Neuronal stem cell (in vitro differentiated cells): ENCODE measurements around the gene PCBP3.

Experiments used
- DNase-seq: peaks from one replicate; pipeline ENCODE4 v3.0.0-alpha.2; 2013; ENCODE audit warnings: low spot score
- H2AFZ ChIP-seq: one replicate; pipeline ENCODE4 v1.6.1; 2013; ENCODE audit warnings: mild to moderate bottlenecking, low read length, inconsistent platforms
- H2AK5ac ChIP-seq: 2 replicates; pipeline ENCODE4 v1.6.1; 2013; ENCODE audit warnings: low read depth, mild to moderate bottlenecking, inconsistent platforms, low read length, moderate library complexity, mixed read lengths
- H2BK120ac ChIP-seq: 2 replicates; pipeline ENCODE4 v1.6.1; 2013; ENCODE audit warnings: low read depth, mild to moderate bottlenecking, inconsistent platforms, low read length, moderate library complexity, mixed read lengths
- H2BK12ac ChIP-seq: one replicate; pipeline ENCODE4 v1.6.1; 2013; ENCODE audit warnings: low read length, inconsistent platforms
- H2BK15ac ChIP-seq: 2 replicates; pipeline ENCODE4 v1.6.1; 2013; ENCODE audit warnings: mild to moderate bottlenecking, low read length, inconsistent platforms, mixed read lengths
- H2BK5ac ChIP-seq: one replicate; pipeline ENCODE4 v1.6.1; 2013; ENCODE audit warnings: inconsistent platforms, mild to moderate bottlenecking, low read length, moderate library complexity
- H3K14ac ChIP-seq: one replicate; pipeline ENCODE4 v1.6.1; 2013; ENCODE audit warnings: low read length, inconsistent platforms
- H3K18ac ChIP-seq: 2 replicates; pipeline ENCODE4 v1.6.1; 2013; ENCODE audit warnings: low read length, inconsistent platforms
- H3K23ac ChIP-seq: 2 replicates; pipeline ENCODE4 v1.6.1; 2013; ENCODE audit warnings: low read depth, mild to moderate bottlenecking, mixed read lengths, low read length, inconsistent platforms; ENCODE audit not compliant: poor library complexity
- H3K27ac ChIP-seq: replicated peaks from 3 replicates; pipeline ENCODE4 v1.5.1; 2013; ENCODE audit warnings: low read length, inconsistent platforms
- H3K27me3 ChIP-seq, 3 experiments: 2 replicates each; pipeline ENCODE4 v1.6.1; 2013; ENCODE audit warnings: low read length in 3 of 3, mild to moderate bottlenecking in 2 of 3, inconsistent platforms in 1 of 3, low read depth in 1 of 3, mixed read lengths in 1 of 3, moderate library complexity in 1 of 3; ENCODE audit not compliant: control insufficient read depth in 3 of 3, insufficient read depth in 3 of 3
- H3K36me3 ChIP-seq, 2 donors: replicated peaks in 1 of 2; 2 replicates each; pipeline ENCODE4 v1.6.1; 2013; ENCODE audit warnings: low read length in 2 of 2; ENCODE audit not compliant: control insufficient read depth in 2 of 2, insufficient read depth in 2 of 2
- H3K4ac ChIP-seq: 2 replicates; pipeline ENCODE4 v1.6.1; 2013; ENCODE audit warnings: inconsistent platforms, mild to moderate bottlenecking, low read length, moderate library complexity
- H3K4me1 ChIP-seq, 2 donors: 1 replicate in 1 of 2; 2 replicates in 1 of 2; pipeline ENCODE4 v1.6.1; 2013; ENCODE audit warnings: low read length in 2 of 2, low read depth in 1 of 2; ENCODE audit not compliant: control insufficient read depth in 2 of 2, insufficient read depth in 1 of 2
- H3K4me2 ChIP-seq: one replicate; pipeline ENCODE4 v1.6.1; 2013; ENCODE audit warnings: mild to moderate bottlenecking, low read length, inconsistent platforms; ENCODE audit not compliant: insufficient read depth, poor library complexity, severe bottlenecking
- H3K4me3 ChIP-seq, 2 donors: 2 replicates each; pipeline ENCODE4 v1.5.1; 2013; ENCODE audit warnings: low read length in 2 of 2, mild to moderate bottlenecking in 2 of 2, inconsistent platforms in 1 of 2, moderate library complexity in 1 of 2
- H3K79me1 ChIP-seq: one replicate; pipeline ENCODE4 v1.6.1; 2013; ENCODE audit warnings: low read depth, mild to moderate bottlenecking, inconsistent platforms, low read length, moderate library complexity
- H3K9ac ChIP-seq: one replicate; pipeline ENCODE4 v1.6.1; 2013; ENCODE audit warnings: mild to moderate bottlenecking, low read depth, low read length, inconsistent platforms; ENCODE audit not compliant: poor library complexity
- H3K9me3 ChIP-seq, 2 donors: replicated peaks in 1 of 2; 2 replicates each; pipeline versions ENCODE3 to v1.6.1; 2013; ENCODE audit warnings: low read length in 2 of 2, mild to moderate bottlenecking in 2 of 2, inconsistent platforms in 1 of 2, low read depth in 1 of 2, mixed read lengths in 1 of 2, moderate library complexity in 1 of 2; ENCODE audit not compliant: control insufficient read depth in 2 of 2, insufficient read depth in 1 of 2
- H4K8ac ChIP-seq: one replicate; pipeline ENCODE4 v1.6.1; 2013; ENCODE audit warnings: low read depth, mild to moderate bottlenecking, inconsistent platforms, low read length, moderate library complexity
- H4K91ac ChIP-seq: one replicate; pipeline ENCODE4 v1.6.1; 2013; ENCODE audit warnings: low read length, low read depth, mild to moderate bottlenecking, inconsistent platforms; ENCODE audit not compliant: poor library complexity
- WGBS, 2 donors: extraction: QIAGEN DNeasy Blood & Tissue Kit; methylation state at CpG; one replicate each; pipeline ENCODE4 v1.1.7; 2013; ENCODE audit warnings: missing lambda C conversion rate in 2 of 2, mixed read lengths in 1 of 2; ENCODE audit not compliant: insufficient read length in 2 of 2, insufficient replicate concordance in 1 of 2; ENCODE audit errors: extremely low coverage in 2 of 2; 5-methylcytosine and 5-hydroxymethylcytosine counted together

Gene PCBP3

GRCh38 chr21:45750936-45751335 is 107.4 kb downstream of the PCBP3 start:
- Histone ChIP-seq H3K79me1 (no peaks in the 10 kb centered on the region), H3K4me1 (peaks cover 0 to 7% of the 10 kb centered on the region in 2 donors), H2BK5ac (no peak overlapping the region), H2BK15ac (no peak overlapping the region), H4K8ac (no peak overlapping the region), H3K4me2 (no peak overlapping the region), H2AK5ac (no peak overlapping the region), H2BK120ac (no peak overlapping the region), H2BK12ac (no peak overlapping the region), H3K14ac (no peak overlapping the region), H3K36me3 (no peaks in the 10 kb centered on the region), H3K18ac (no peak overlapping the region), H3K9me3 (peaks cover 0 to 4% of the 10 kb centered on the region in 2 donors), H3K27me3 (peaks cover 0 to 2% (median 0%) of the 10 kb centered on the region in 3 experiments), H3K4me3 (no peak overlapping the region), H4K91ac (no peak overlapping the region), H3K9ac (no peak overlapping the region), H3K4ac (no peak overlapping the region), H2AFZ (no peak overlapping the region), H3K23ac (no peak overlapping the region), H3K27ac (no peak overlapping the region)
- DNase-seq: no peak
- WGBS, 2 donors: no CpG with 5 or more reads among the region's 5 CpGs

- no peak overlapping the region for H4K8ac ChIP-seq
- H3K79me1 ChIP-seq: no peaks in the 10 kb centered on the region
- peaks cover 0 to 4% of the 10 kb centered on the region in 2 donors for H3K9me3 ChIP-seq
- H2BK12ac ChIP-seq: no peak overlapping the region
- H2AK5ac ChIP-seq: no peak overlapping the region
- no peak overlapping the region for H4K91ac ChIP-seq
- no peak overlapping the region for H3K14ac ChIP-seq
- no peaks in the 10 kb centered on the region for H3K36me3 ChIP-seq
- peaks cover 0 to 5% of the 10 kb centered on the region in 2 donors for H3K4me1 ChIP-seq
- no peak overlapping the region for H3K4me3 ChIP-seq
- H3K4ac ChIP-seq: no peak overlapping the region
- H2BK120ac ChIP-seq: no peak overlapping the region
- H3K27me3 ChIP-seq: peaks cover 0 to 2% (median 0%) of the 10 kb centered on the region in 3 experiments
- no peak overlapping the region for H3K27ac ChIP-seq
- no peak overlapping the region for H2BK5ac ChIP-seq
- no peak overlapping the region for H2BK15ac ChIP-seq
- WGBS, 2 donors: no CpG with 5 or more reads among the region's 1 CpG
- no peak overlapping the region for H3K18ac ChIP-seq
- no peak overlapping the region for H3K9ac ChIP-seq
- H2AFZ ChIP-seq: no peak overlapping the region
- H3K23ac ChIP-seq: no peak overlapping the region
- no peak for DNase-seq
- no peak overlapping the region for H3K4me2 ChIP-seq
These were observed 109.9 kb downstream of the PCBP3 start for GRCh38 chr21:45753445-45753844.

- no CpG with 5 or more reads among the region's 1 CpG for WGBS, 2 donors
- peaks cover 0 to 4% of the 10 kb centered on the region in 2 donors for H3K4me1 ChIP-seq
- no peak overlapping the region for H4K91ac ChIP-seq
- H2AK5ac ChIP-seq: no peak overlapping the region
- no peak overlapping the region for H2BK5ac ChIP-seq
- no peaks in the 10 kb centered on the region for H3K27me3 ChIP-seq
- H3K18ac ChIP-seq: no peak overlapping the region
- no peak overlapping the region for H3K4me2 ChIP-seq
- no peaks in the 10 kb centered on the region for H3K36me3 ChIP-seq
- H3K9me3 ChIP-seq: no peaks in the 10 kb centered on the region
- no peaks in the 10 kb centered on the region for H3K79me1 ChIP-seq
- no peak overlapping the region for H3K27ac ChIP-seq
- no peak overlapping the region for H3K23ac ChIP-seq
- H3K14ac ChIP-seq: no peak overlapping the region
- H2BK12ac ChIP-seq: no peak overlapping the region
- H2BK120ac ChIP-seq: no peak overlapping the region
- H3K4ac ChIP-seq: no peak overlapping the region
- no peak overlapping the region for H3K4me3 ChIP-seq
- no peak overlapping the region for H2AFZ ChIP-seq
- no peak for DNase-seq
- no peak overlapping the region for H2BK15ac ChIP-seq
- no peak overlapping the region for H3K9ac ChIP-seq
- H4K8ac ChIP-seq: no peak overlapping the region
These were observed 112.5 kb downstream of the PCBP3 start for GRCh38 chr21:45756029-45756428.

GRCh38 chr21:45756669-45757068 is 113.1 kb downstream of the PCBP3 start:
- Histone ChIP-seq H2AFZ (no peak overlapping the region), H3K79me1 (no peaks in the 10 kb centered on the region), H3K4me3 (no peak overlapping the region), H4K91ac (no peak overlapping the region), H3K9ac (no peak overlapping the region), H3K27me3 (no peaks in the 10 kb centered on the region), H3K9me3 (no peaks in the 10 kb centered on the region), H3K4ac (no peak overlapping the region), H2BK12ac (no peak overlapping the region), H4K8ac (no peak overlapping the region), H3K14ac (no peak overlapping the region), H2BK15ac (no peak overlapping the region), H2BK5ac (no peak overlapping the region), H2BK120ac (no peak overlapping the region), H3K4me1 (peaks cover 0 to 6% of the 10 kb centered on the region in 2 donors), H3K27ac (no peak overlapping the region), H2AK5ac (no peak overlapping the region), H3K18ac (no peak overlapping the region), H3K4me2 (no peak overlapping the region), H3K23ac (no peak overlapping the region), H3K36me3 (no peaks in the 10 kb centered on the region)
- WGBS, 2 donors: no CpG with 5 or more reads among the region's 2 CpGs
- DNase-seq: no peak
